NCI-H1694 (cell line): ENCODE results near the gene CCDC158.

ENCODE experiments used
- DNase-seq: peaks from one replicate; lab custom pipeline; 2025; lab: John Stamatoyannopoulos, UW

The CCDC158 gene

DNA sequence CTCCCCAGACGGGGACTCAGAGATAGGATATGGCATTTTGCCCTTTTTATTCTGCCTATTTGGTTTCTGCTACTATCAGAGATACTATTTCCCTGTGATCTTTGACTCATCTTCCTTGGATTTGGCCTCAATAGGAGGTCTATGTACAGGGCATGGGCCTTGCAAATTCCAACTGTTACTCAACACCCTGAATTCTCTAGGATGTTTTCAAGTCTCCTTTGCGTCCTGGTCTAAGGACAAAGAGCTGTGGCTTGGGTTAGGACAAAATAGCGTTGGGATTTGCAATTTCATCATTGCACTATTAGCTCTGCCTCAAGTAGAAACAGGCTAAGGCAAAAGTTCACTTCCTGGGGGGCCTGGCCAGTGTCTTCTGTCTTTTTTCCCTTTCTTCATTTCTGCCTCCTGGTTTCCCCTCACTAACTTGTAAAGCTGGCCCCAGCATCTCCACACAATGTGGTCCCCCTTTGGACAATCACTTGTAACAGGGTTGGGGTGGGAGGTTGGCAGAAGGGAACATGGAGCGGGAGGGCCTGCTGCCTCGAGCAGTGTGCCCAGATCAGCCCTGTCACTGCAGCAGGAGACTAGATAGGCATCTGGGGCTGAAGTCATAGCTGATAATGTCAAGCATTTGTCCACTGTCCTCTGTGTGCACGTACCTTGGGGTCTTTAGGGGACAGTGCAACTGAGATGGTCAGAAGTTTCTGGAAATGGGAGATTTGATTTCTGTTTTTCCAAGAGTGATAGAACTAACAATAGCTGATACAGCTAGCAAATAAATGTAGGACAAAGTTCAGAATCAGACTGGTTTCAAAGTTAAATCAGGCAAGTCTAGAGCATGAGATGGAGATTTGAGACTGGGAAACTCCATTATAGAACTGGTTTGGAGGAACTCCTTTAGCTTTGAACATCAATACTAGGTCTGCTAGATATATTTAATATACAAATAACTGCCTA, 140.2 kb downstream of the CCDC158 start:
- DNase-seq = no peak

GRCh38 chr4:76279462-76279861, 141.5 kb downstream of the CCDC158 start:
- DNase-seq = no peak

DNA sequence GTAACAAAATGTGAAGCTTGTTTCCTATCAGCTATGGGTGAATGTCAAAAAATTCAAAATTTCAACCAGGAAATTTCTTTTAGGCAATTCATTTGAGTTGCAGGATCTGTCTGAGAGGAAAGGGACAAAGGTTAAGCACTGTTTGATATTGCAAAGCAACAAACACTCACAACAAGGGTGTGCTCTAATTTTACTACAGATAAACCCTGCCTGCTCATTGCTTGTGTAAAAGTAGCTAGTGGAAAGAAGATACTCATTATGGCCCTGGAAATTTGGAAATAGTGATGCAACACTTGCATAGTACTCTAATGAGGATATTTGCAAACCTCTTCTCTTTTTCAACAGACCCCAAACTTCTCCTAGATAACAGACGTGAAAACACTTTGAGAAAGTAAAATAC, 142.4 kb downstream of the CCDC158 start:
- no peak for DNase-seq

GRCh38 chr4:76277667-76278066, 143.3 kb downstream of the CCDC158 start:
- DNase-seq = no peak

GRCh38 chr4:76276813-76277212, 144.1 kb downstream of the CCDC158 start:
- DNase-seq = no peak

- no peak for DNase-seq
Measured at GRCh38 chr4:76275486-76276124, 145.3 kb downstream of the CCDC158 start.

DNA sequence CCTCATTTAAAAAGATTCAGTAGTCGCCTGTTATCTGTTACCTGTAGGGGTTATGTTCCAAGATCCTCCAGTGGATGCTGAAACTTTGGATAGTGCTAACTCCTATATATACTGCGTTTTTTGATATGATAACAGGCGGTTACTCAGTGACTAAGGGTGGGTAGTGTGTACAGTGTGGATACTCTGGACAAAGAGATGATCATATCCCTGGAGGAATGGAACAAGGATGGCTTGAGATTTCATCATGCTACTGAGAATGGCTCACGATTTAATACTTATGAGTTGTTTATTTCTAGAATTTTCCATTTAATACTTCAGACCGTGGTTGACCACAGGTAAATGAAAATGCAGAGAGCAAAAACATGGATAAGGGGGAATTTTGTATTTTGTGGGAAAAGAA, 147.9 kb downstream of the CCDC158 start:
- no peak for DNase-seq

DNA sequence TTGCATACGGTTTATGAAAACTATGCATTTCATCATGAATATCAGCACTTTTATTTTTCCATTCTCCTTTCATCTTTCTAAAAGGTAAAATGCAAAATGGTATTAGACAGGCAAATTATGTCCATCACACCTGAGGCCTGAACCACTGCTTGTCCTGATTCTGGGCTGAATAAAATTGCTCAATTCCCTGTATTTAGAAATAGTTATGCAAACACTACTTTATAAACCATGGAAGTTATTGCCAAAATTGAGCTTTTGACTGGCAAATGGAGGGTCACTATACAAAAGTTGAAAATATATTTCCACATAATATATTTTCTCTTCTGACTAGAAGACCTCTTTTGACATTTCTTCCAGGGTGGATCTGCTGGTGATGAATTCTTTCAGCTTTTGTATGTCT, 148.4 kb downstream of the CCDC158 start:
- no peak for DNase-seq

DNA sequence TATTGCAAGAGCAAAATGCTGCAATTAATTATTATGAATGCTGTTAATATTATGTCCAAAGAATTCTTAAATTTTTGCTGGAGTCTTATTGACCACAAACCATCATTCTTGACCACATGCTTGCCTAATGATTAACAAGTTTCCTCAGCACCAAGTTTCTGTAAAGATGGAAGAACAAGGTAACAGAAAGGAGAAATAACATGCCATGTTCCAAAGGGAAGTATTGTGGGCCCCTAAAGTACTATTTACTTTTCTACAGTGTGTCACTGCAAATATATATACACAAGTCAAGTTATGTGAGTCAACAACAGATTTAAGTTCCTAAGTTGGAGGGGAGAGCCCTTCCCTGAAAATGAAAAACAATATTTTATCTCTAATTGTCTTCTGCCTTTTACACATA, 148.9 kb downstream of the CCDC158 start:
- no peak for DNase-seq

GRCh38 chr4:76271248-76271647, 149.7 kb downstream of the CCDC158 start:
- no peak for DNase-seq

GRCh38 chr4:76270244-76271175, 150.4 kb downstream of the CCDC158 start:
- peak; percentile 24 for DNase-seq

DNA sequence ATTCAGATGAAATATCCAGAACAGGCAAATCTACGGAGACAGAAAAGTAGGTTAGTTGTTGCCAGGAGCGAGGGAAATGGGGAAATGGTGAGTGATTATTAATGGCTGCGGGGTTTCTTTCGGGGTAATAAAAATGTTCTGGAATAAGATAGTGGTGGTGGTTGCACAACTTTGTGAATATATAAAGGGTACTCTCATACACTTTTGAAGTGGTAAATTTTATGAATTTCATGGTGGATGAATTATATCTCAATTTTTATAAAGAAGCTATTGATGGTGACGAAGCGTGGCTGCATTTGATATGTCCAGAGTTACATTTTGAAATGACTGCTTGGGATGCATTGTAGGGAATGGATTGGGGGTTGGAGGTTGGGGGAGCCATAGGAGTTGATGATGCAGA, 153.1 kb downstream of the CCDC158 start:
- no peak for DNase-seq

GRCh38 chr4:76266627-76267026, 154.3 kb downstream of the CCDC158 start:
- no peak for DNase-seq

DNA sequence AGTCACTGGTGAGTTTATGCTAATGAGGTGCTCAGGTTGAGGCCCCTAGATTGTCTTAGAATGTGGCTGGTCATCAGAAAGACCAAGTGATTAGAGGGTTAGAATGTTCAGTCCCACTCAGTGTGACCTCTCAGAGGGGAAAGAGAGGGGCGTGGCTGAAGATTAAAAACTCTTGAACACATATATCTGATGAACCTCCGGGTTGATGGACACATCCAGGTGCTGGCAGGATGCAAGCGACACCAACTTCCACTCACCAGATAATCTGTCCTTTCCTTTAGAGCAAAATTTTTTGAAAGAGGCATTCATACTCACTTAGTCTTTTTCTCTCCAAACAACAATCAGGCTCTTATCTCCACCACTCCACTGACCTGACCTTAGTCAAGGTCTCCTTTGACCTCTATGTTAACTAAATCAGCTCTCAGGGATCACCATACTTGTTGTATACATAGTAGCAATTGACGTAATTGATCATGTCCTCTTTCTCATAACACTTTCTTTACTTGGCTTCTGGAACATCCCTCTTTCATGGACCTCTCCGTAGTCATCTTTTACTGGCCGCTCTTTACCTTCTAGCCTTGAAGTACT, 155.2 kb downstream of the CCDC158 start:
- no peak for DNase-seq
